ENCODE data around the gene STXBP2. TPM values are rescaled to one million over a fixed set of nuclear protein-coding genes. Genes with fewer than 3 reads are reported as not detected.
A peak's percentile ranks its signal among the peaks of the same experiment; 100 is the strongest.

STXBP2 gene
- total RNA-seq, 1 donor from 2014 or later, result 9.7 TPM

GRCh38 chr19:7670790-7671189, 33.9 kb downstream of the STXBP2 start:
- DNase-seq (no peak), ATAC-seq (no peak)
- intact Hi-C loops (cut with micrococcal nuclease), result no loop called here

- ATAC-seq (no peak), DNase-seq (no peak)
- intact Hi-C loops (cut with micrococcal nuclease), result no loop called here
Observed at GRCh38 chr19:7672522-7672921, 35.6 kb downstream of the STXBP2 start.

- DNase-seq, result peak; percentile 78
Observed at GRCh38 chr19:7674010-7675005, 37.4 kb downstream of the STXBP2 start.

GRCh38 chr19:7676376-7676775, 39.5 kb downstream of the STXBP2 start:
- intact Hi-C loops (cut with micrococcal nuclease), result no loop called here
- DNase-seq, result peak; percentile 42

More at GRCh38 chr19:7674010-7675005, 37.4 kb downstream of the STXBP2 start:
- intact Hi-C loops (cut with micrococcal nuclease), result no loop called here
- ATAC-seq, result peak; percentile 85

GRCh38 chr19:7676854-7677253, 39.9 kb downstream of the STXBP2 start, which contains the start of gene MCEMP1:
Gene MCEMP1 (plus strand): TSS chr19:7677090. CDS start chr19:7677121, 31 bp downstream.
- intact Hi-C loops (cut with micrococcal nuclease), result no loop called here
- ATAC-seq (no peak), DNase-seq (no peak)

More at GRCh38 chr19:7676376-7676775, 39.5 kb downstream of the STXBP2 start:
- ATAC-seq, result no peak

GRCh38 chr19:7677669-7678311, 40.9 kb downstream of the STXBP2 start:
- intact Hi-C loops (cut with micrococcal nuclease), result no loop called here

GRCh38 chr19:7678971-7679751, 42.3 kb downstream of the STXBP2 start:
- ATAC-seq (no peak), DNase-seq (no peak)
- intact Hi-C loops (cut with micrococcal nuclease), result no loop called here

More at GRCh38 chr19:7677669-7678311, 40.9 kb downstream of the STXBP2 start:
- no peak for ATAC-seq
- no peak for DNase-seq

- DNase-seq (no peak), ATAC-seq (no peak)
- intact Hi-C loops (cut with micrococcal nuclease), result no loop called here
Observed at GRCh38 chr19:7679771-7680605, 43.1 kb downstream of the STXBP2 start.

- ATAC-seq (peak; percentile 93), DNase-seq (peak; percentile 95)
- intact Hi-C loops (cut with micrococcal nuclease), result no loop called here
Observed at GRCh38 chr19:7680606-7681339, 43.9 kb downstream of the STXBP2 start, which contains the start of gene TRAPPC5. Gene TRAPPC5 (plus strand): TSS chr19:7680833. CDS start chr19:7682254, 1,421 bp downstream.

GRCh38 chr19:7681340-7682174, 44.6 kb downstream of the STXBP2 start:
- intact Hi-C loops (cut with micrococcal nuclease), result no loop called here
- peak; percentile 79 for DNase-seq
- peak; percentile 77 for ATAC-seq

- ATAC-seq (no peak), DNase-seq (no peak)
- intact Hi-C loops (cut with micrococcal nuclease), result no loop called here
Observed at GRCh38 chr19:7682175-7682855, 45.4 kb downstream of the STXBP2 start.

GRCh38 chr19:7685546-7686445, 48.9 kb downstream of the STXBP2 start:
- ATAC-seq (no peak), DNase-seq (no peak)
- intact Hi-C loops (cut with micrococcal nuclease), result no loop called here

GRCh38 chr19:7687177-7687576, 50.3 kb downstream of the STXBP2 start:
- DNase-seq (no peak), ATAC-seq (no peak)
- intact Hi-C loops (cut with micrococcal nuclease), result no loop called here

- DNase-seq (no peak), ATAC-seq (no peak)
- intact Hi-C loops (cut with micrococcal nuclease), result no loop called here
Observed at GRCh38 chr19:7689165-7689564, 52.3 kb downstream of the STXBP2 start.

GRCh38 chr19:7690779-7691258, 53.9 kb downstream of the STXBP2 start:
- ATAC-seq (no peak), DNase-seq (no peak)
- intact Hi-C loops (cut with micrococcal nuclease), result no loop called here

All from left ventricle myocardium superior (tissue), 1 donor.